K562 (cell line): Measurements from ENCODE around the gene KCTD19. TPM values are rescaled to one million over a fixed set of nuclear protein-coding genes. Genes with fewer than 3 reads are reported as not detected.

ENCODE experiments used
- ADNP ChIP-seq: fragments of 200-800 bp; sonication (Bioruptor generic); IDR thresholded peaks from 2 replicates; pipeline ENCODE4 v1.6.1; 2016; ENCODE audit warnings: missing genetic modification characterization, missing compliant biosample characterization
- ARID2 ChIP-seq: fragments of 450-650 bp; IDR thresholded peaks from 2 replicates; pipeline ENCODE4 v1.6.1; 2017; ENCODE audit warnings: antibody characterized with exemption, mild to moderate bottlenecking
- CREM ChIP-seq: IDR thresholded peaks from 2 replicates; pipeline ENCODE4 v1.6.1; 2014; ENCODE audit warnings: antibody characterized with exemption, low read depth
- EP300 ChIP-seq: IDR thresholded peaks from 2 replicates; pipeline ENCODE4 v1.6.1; 2012; ENCODE audit warnings: low read length, improper control_type of control experiment
- FIP1L1 ChIP-seq: fragments of 200-400 bp; formaldehyde crosslinking; IDR thresholded peaks from 2 replicates; pipeline ENCODE4 v1.6.1; 2018; ENCODE audit warnings: mild to moderate bottlenecking, low read depth, low read length; ENCODE audit not compliant: poor library complexity, severe bottlenecking
- GATAD2A ChIP-seq: fragments of 450-650 bp; IDR thresholded peaks from 2 replicates; pipeline ENCODE4 v1.6.1; 2017
- HCFC1 ChIP-seq: IDR thresholded peaks from 2 replicates; pipeline ENCODE4 v1.6.1; 2012; ENCODE audit warnings: low read depth, low read length, improper control_type of control experiment
- HIVEP1 ChIP-seq: fragments of 250-450 bp; sonication (Bioruptor Pico); IDR thresholded peaks from 2 replicates; pipeline ENCODE4 v1.4.0; 2020; ENCODE audit warnings: mild to moderate bottlenecking
- JUND ChIP-seq, 2 experiments: IDR thresholded peaks; 2 replicates in 1 of 2; 3 replicates in 1 of 2; pipeline ENCODE4 v1.6.1; 2011; ENCODE audit warnings: borderline replicate concordance in 2 of 2, low read depth in 2 of 2, low read length in 2 of 2, improper control_type of control experiment in 1 of 2, missing biosample characterization in 1 of 2, missing genetic modification characterization in 1 of 2, missing genetic modification reagents in 1 of 2
- PCBP2 ChIP-seq: fragments of 200-400 bp; formaldehyde crosslinking; IDR thresholded peaks from 2 replicates; pipeline ENCODE4 v1.6.1; 2018; ENCODE audit warnings: low read length, low read depth, mild to moderate bottlenecking, moderate library complexity; ENCODE audit not compliant: poor library complexity, severe bottlenecking
- SIX5 ChIP-seq, 2 experiments: IDR thresholded peaks; 2 replicates each; pipeline ENCODE4 v1.6.1; 2011; ENCODE audit warnings: low read length in 2 of 2, borderline replicate concordance in 1 of 2, low read depth in 1 of 2, mild to moderate bottlenecking in 1 of 2, moderate library complexity in 1 of 2; ENCODE audit not compliant: insufficient read depth in 1 of 2
- TBP ChIP-seq: optimal IDR thresholded peaks from 2 replicates; pipeline ENCODE3; 2011; ENCODE audit warnings: low read depth, low read length, improper control_type of control experiment
- ZNF12 ChIP-seq: sonication (generic); formaldehyde crosslinking; IDR thresholded peaks from 2 replicates; pipeline ENCODE4 v1.4.0; 2020; ENCODE audit warnings: mild to moderate bottlenecking, missing genetic modification reagents
- ZNF253 ChIP-seq: fragments of 250-450 bp; sonication (Bioruptor Pico); conservative IDR thresholded peaks from 2 replicates; pipeline ENCODE4 v1.6.1; 2021; ENCODE audit warnings: mild to moderate bottlenecking
- ZNF644 ChIP-seq: fragments of 200-800 bp; sonication (Bioruptor generic); IDR thresholded peaks from 2 replicates; pipeline ENCODE4 v1.6.1; 2016; ENCODE audit warnings: low read depth, missing genetic modification characterization, missing compliant biosample characterization
- polyA plus RNA-seq, 8 experiments: library from polyadenylated mRNA; depleted of rRNA in 4 of 8; stranded (reverse) in 5 of 8; unstranded in 3 of 8; fragments of >200 nt; fragmentation: Nextera tagmentation in 2 of 8; fragmentation: Illumina TruSeq in 1 of 8; extraction: Ambion mirVana in 2 of 8; extraction: Trizol in 1 of 8; gene quantifications; 2 replicates each; pipeline versions ENCODE4 v1.2.1 to v1.2.3, GENCODE V29; 2011 to 2014; ENCODE audit warnings: inconsistent platforms in 1 of 8, missing spikeins in 1 of 8
- total RNA-seq, 7 experiments: library from RNA; depleted of rRNA in 6 of 7; stranded (reverse); fragments of >200 nt in 6 of 7; fragmentation: Illumina TruSeq in 2 of 7; extraction: Trizol in 2 of 7; gene quantifications; 2 replicates each; pipeline versions ENCODE4 v1.2.1 to v1.2.3, GENCODE V29; 2011 to 2021; ENCODE audit warnings: low replicate concordance in 1 of 7
- TF ChIP-seq, protein P1 (sequence below), 2 experiments: fragments of 450-650 bp; conservative IDR thresholded peaks; 2 replicates each; pipeline ENCODE4 v1.6.1; 2017; ENCODE audit warnings: mild to moderate bottlenecking in 2 of 2, moderate library complexity in 2 of 2
- TF ChIP-seq, protein P2 (sequence below), 2 experiments: fragments of 200-800 bp in 1 of 2; sonication (Bioruptor generic) in 1 of 2; sonication (generic) in 1 of 2; formaldehyde crosslinking in 1 of 2; IDR thresholded peaks in 1 of 2; conservative IDR thresholded peaks in 1 of 2; 2 replicates each; pipeline versions ENCODE4 v1.5.0 to v1.6.1; 2016 to 2020; ENCODE audit warnings: missing compliant biosample characterization in 1 of 2, missing genetic modification characterization in 1 of 2, missing genetic modification reagents in 1 of 2
- TF ChIP-seq, protein P3 (sequence below): fragments of 250-450 bp; sonication (Bioruptor Pico); IDR thresholded peaks from 2 replicates; pipeline ENCODE4 v1.8.0; 2022; ENCODE audit warnings: moderate library complexity, mild to moderate bottlenecking, inconsistent platforms
- TF ChIP-seq, protein P4 (sequence below): sonication (generic); formaldehyde crosslinking; IDR thresholded peaks from 2 replicates; pipeline ENCODE4 v1.8.1; 2022; ENCODE audit warnings: missing genetic modification reagents
- TF ChIP-seq, protein P5 (sequence below): sonication (generic); formaldehyde crosslinking; IDR thresholded peaks from 2 replicates; pipeline ENCODE4 v1.8.0; 2023; ENCODE audit warnings: mild to moderate bottlenecking, missing genetic modification reagents

KCTD19 gene
- total and polyA plus RNA-seq, 9 of the 15 experiments (the other 6 are each of a cell fraction or from before 2014, with no cell fraction given), result 0.03 to 0.91 (median 0.22) TPM; not detected in 2

DNA sequence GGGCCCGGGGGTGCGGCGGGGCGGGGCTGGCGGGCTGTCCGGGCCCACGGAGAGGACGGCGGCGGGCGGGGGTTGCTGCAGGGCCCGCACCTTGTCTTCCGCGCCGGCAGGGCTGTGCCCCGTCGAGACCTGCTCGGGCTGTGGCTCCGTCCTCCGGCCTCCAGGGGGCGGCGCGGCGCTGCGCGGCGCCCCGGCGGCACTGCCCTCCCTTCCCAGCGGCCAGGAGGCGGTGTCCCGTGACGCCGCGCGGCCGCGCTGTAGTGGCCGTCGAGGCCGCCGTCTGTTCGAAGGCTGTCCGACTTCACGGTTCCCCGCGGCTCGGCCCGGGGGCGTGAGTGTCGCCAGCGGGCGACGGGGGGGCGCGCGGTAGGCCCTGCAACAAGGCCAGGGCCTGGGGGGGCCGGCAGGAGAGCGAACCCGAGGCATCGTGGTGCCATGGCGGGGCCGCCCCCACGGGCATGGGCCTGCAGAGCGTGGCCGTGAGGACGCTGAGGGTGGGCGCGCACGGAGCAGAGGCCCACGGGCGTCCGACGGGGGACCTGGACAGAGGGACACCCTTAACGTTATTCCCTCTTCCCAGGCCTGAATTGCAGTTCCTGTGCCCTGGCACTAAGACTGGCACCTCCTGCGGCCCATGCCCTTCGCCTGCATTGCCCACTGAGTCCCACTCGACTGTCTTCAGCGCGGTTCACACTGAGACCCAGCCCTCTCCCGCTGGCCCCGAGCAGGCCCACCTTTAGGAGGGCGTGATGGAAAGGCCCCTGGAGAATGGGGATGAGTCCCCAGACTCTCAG, 47.0 kb downstream of the KCTD19 start, which contains the start of gene PLEKHG4 (continued):
- TF ChIP-seq, protein P1, sequence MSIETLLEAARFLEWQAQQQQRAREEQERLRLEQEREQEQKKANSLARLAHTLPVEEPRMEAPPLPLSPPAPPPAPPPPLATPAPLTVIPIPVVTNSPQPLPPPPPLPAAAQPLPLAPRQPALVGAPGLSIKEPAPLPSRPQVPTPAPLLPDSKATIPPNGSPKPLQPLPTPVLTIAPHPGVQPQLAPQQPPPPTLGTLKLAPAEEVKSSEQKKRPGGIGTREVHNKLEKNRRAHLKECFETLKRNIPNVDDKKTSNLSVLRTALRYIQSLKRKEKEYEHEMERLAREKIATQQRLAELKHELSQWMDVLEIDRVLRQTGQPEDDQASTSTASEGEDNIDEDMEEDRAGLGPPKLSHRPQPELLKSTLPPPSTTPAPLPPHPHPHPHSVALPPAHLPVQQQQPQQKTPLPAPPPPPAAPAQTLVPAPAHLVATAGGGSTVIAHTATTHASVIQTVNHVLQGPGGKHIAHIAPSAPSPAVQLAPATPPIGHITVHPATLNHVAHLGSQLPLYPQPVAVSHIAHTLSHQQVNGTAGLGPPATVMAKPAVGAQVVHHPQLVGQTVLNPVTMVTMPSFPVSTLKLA (conservative IDR thresholded peaks at IDR 0.05), result no peak; a peak in 2 of 4 replicates
- TF ChIP-seq EP300 (peak; percentile 8; the same call in 1 of the 2 replicates), ZNF253 (CRISPR knock-in tag) (no peak), ADNP (tag) (0 out of 2 replicates have a peak, but pooled peaks have one; percentile 62), JUND (IDR thresholded peaks at IDR 0.05; ENCODE audit: borderline replicate concordance, low read depth, low read length) (peak; percentile 53), JUND (tag; IDR thresholded peaks at IDR 0.05; ENCODE audit: borderline replicate concordance, low read depth, low read length) (no peak; the same call in 2 of the 3 replicates), GATAD2A (peak; percentile 71; the same call in 1 of the 2 replicates), HCFC1 (peak; percentile 66; the same call in 1 of the 2 replicates), PCBP2 (peak; percentile 67), ARID2 (no peak), SIX5 (IDR thresholded peaks at IDR 0.05; ENCODE audit: borderline replicate concordance in 1 of 2, insufficient read depth in 1 of 2, low read depth in 1 of 2, low read length in 2 of 2) (0 out of 4 replicates have a peak, but pooled peaks of 1 of the 2 experiments have one; percentile 6), ZNF644 (tag) (peak; percentile 69; the same call in 1 of the 2 replicates), HIVEP1 (CRISPR knock-in tag) (peak; percentile 53; the same call in 1 of the 2 replicates), ZNF12 (CRISPR knock-in tag) (peak; percentile 39; the same call in 1 of the 2 replicates), CREM (peak; percentile 76), FIP1L1 (peak; percentile 82), TBP (peak; percentile 66)
- TF ChIP-seq, protein P2, sequence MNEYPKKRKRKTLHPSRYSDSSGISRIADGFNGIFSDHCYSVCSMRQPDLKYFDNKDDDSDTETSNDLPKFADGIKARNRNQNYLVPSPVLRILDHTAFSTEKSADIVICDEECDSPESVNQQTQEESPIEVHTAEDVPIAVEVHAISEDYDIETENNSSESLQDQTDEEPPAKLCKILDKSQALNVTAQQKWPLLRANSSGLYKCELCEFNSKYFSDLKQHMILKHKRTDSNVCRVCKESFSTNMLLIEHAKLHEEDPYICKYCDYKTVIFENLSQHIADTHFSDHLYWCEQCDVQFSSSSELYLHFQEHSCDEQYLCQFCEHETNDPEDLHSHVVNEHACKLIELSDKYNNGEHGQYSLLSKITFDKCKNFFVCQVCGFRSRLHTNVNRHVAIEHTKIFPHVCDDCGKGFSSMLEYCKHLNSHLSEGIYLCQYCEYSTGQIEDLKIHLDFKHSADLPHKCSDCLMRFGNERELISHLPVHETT (CRISPR knock-in tag; conservative IDR thresholded peaks at IDR 0.05 in 1 of 2, IDR thresholded peaks at IDR 0.05 in 1 of 2), result peak in 1 of 2 experiments; percentile 80; a peak in 2 of 4 replicates
- TF ChIP-seq, protein P3, sequence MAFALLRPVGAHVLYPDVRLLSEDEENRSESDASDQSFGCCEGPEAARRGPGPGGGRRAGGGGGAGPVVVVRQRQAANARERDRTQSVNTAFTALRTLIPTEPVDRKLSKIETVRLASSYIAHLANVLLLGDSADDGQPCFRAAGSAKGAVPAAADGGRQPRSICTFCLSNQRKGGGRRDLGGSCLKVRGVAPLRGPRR (CRISPR knock-in tag), result no peak
- TF ChIP-seq, protein P4, sequence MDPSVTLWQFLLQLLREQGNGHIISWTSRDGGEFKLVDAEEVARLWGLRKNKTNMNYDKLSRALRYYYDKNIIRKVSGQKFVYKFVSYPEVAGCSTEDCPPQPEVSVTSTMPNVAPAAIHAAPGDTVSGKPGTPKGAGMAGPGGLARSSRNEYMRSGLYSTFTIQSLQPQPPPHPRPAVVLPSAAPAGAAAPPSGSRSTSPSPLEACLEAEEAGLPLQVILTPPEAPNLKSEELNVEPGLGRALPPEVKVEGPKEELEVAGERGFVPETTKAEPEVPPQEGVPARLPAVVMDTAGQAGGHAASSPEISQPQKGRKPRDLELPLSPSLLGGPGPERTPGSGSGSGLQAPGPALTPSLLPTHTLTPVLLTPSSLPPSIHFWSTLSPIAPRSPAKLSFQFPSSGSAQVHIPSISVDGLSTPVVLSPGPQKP (CRISPR knock-in tag), result no peak
- TF ChIP-seq, protein P5, sequence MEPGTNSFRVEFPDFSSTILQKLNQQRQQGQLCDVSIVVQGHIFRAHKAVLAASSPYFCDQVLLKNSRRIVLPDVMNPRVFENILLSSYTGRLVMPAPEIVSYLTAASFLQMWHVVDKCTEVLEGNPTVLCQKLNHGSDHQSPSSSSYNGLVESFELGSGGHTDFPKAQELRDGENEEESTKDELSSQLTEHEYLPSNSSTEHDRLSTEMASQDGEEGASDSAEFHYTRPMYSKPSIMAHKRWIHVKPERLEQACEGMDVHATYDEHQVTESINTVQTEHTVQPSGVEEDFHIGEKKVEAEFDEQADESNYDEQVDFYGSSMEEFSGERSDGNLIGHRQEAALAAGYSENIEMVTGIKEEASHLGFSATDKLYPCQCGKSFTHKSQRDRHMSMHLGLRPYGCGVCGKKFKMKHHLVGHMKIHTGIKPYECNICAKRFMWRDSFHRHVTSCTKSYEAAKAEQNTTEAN (CRISPR knock-in tag), result 0 out of 2 replicates have a peak, but pooled peaks have one; percentile 62
